Retinal pigment epithelial cell (primary cell): ENCODE results near the gene HBP1.

Source experiments
- DNase-seq: peaks from one replicate; pipeline ENCODE4 v3.0.0-alpha.2; 2010; ENCODE audit warnings: low read depth
- H3K4me3 ChIP-seq: 2 replicates; pipeline ENCODE4 v1.5.1; 2011; ENCODE audit warnings: mild to moderate bottlenecking, low read length, control low read depth, moderate library complexity
- TF ChIP-seq, protein P1 (sequence below): conservative IDR thresholded peaks from 2 replicates; pipeline ENCODE4 v1.5.1; 2011; ENCODE audit warnings: low read depth, low read length, control low read depth, inconsistent platforms

The HBP1 gene

DNA sequence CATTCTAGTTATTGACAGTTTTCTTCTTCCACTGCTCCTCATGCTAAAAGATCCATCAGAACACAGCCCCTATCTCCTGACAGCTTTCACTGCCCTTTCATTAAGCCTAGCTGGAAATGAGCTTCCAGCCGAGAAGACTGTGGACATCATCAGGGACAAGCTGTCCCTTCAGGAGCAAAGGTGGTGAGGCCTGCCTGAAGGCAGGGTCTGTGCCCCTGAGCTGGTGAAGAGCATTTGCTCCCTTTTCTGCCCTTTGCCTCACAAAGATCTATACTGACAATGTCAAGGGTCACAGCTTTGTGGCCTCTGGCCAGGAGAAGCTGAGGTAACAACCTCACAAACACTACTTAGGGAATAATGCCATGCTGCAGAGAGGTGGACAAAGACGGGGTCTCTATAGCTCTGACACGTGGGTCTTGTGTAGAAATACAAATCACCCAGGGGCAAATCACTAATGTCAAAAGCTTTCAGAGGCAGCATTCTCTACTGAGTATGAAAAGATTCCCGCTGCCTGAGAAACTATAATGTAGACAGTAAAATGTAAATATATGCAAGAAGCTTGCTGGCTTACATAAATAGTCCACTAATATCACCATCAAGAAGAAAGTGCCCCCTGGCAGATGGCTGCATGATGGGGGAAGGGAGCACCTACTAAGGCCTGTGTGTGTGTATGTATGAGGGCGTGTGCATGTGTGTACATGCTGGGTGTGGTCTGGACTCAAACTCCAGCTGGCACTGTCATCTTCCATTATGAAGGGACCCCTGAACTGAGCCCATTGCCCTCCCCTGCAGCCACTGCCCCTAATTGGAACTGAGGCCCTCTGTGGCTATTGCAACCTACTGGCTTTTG is 55.8 kb downstream of the HBP1 start:
- DNase-seq, result no peak
- TF ChIP-seq, protein P1, sequence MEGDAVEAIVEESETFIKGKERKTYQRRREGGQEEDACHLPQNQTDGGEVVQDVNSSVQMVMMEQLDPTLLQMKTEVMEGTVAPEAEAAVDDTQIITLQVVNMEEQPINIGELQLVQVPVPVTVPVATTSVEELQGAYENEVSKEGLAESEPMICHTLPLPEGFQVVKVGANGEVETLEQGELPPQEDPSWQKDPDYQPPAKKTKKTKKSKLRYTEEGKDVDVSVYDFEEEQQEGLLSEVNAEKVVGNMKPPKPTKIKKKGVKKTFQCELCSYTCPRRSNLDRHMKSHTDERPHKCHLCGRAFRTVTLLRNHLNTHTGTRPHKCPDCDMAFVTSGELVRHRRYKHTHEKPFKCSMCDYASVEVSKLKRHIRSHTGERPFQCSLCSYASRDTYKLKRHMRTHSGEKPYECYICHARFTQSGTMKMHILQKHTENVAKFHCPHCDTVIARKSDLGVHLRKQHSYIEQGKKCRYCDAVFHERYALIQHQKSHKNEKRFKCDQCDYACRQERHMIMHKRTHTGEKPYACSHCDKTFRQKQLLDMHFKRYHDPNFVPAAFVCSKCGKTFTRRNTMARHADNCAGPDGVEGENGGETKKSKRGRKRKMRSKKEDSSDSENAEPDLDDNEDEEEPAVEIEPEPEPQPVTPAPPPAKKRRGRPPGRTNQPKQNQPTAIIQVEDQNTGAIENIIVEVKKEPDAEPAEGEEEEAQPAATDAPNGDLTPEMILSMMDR, result no peak
- no peak overlapping the region for H3K4me3 ChIP-seq

DNA sequence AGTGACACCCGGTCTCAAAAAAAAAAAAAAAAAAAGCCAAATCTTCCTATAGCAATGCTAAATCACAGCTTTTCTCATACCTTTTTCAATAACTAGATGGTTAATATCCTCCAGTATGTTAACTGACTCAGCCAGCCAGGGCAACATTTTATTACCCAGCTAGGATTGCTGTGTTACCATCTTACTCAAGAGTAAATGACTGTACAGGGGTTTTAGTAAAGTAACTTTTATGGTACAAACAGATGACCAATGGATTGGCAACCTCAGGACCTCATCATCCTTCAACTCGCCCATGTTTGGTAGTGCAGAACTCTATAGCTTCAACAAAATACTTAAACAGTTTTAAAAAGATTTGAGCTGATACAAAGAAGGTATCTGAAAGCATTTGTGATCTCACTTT is 59.5 kb downstream of the HBP1 start:
- DNase-seq, result no peak
- H3K4me3 ChIP-seq, result no peak overlapping the region
- TF ChIP-seq, protein P1, result no peak

DNA sequence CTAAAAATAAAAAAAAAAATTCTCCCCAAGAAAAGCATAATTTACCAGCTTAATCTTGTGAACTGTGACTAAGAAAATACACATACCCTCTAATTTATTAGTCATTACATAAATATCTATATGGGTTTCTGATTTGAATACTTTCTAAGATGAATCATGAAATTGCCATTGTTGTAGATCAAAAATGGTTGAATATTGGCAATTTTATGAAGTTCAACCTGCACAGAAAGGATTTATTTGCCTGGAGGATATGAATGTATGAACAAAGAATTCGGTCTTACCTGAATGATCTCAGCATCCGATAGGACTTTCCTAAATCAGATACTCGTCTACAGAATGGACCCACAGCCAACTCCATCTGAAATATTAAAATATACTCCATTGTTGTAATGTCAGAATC is 61.5 kb downstream of the HBP1 start:
- DNase-seq, result no peak
- TF ChIP-seq, protein P1, result no peak
- no peak overlapping the region for H3K4me3 ChIP-seq

DNA sequence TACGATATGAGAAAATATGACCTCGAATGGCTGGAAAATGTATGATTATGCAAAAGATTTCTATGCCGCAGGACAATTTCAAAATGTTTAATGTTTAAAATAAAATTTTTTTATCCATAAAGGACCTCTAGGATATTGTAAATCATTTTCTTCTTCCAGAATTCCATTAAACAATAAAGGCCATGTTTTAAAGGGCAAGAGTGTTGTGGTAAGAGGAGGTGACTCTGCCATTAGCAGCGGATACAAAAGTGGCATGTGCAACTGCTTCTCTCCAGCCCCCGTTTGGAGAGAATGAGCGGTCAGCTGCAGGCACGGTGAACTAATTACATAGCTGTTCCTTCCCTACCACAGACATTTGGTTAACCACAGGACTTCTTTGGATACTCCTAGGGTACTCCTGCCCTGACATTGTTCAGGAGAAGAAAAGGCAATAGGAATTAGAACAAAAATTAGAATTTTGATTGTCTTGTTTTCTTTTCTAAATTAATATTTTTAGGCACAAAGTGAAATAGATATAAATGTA is 63.8 kb downstream of the HBP1 start:
- no peak for DNase-seq
- TF ChIP-seq, protein P1, result no peak

DNA sequence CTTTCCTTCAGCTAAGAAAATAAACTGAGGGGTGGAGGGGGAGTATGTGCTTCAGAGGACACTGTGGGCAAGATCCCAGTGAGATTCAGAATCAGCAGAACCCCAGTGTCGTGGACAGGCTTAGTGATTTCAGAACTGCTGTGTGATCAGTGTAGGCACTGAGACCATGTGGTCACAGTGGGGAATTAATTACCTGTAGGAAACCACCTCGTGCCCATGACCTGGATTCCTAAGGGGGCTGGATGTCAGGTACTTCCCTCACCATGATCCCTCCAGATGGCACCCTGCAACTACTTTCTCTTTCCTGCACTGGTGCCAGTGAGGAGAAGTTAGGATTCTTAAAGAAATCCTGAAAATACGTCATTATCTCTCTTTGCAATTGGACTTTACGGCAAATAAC is 64.4 kb downstream of the HBP1 start:
- no peak overlapping the region for H3K4me3 ChIP-seq
- TF ChIP-seq, protein P1, result no peak

More for the DNA sequence above, 63.8 kb downstream of the HBP1 start:
- no peak overlapping the region for H3K4me3 ChIP-seq

DNA sequence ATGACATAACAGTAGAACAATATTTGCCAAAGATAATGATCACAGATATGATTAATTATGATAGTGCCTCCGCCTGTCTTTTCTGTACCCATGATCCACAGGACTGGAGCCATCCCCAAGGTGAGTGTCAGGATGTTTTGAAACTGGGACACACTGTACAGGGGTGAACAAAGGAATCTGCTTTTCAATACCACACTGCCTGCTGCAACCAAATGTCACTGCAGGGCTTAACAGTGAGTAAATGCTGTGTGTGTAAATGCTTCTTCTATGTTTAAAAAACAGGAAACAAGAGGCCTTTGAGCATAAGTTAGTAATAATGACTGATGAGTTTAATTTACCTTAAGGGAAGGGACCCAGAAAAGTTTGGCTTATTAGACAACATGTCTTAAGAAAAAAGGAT is 65.2 kb downstream of the HBP1 start:
- DNase-seq, result no peak
- TF ChIP-seq, protein P1, result no peak
- H3K4me3 ChIP-seq, result no peak overlapping the region

More for the DNA sequence above, 64.4 kb downstream of the HBP1 start:
- DNase-seq, result no peak

DNA sequence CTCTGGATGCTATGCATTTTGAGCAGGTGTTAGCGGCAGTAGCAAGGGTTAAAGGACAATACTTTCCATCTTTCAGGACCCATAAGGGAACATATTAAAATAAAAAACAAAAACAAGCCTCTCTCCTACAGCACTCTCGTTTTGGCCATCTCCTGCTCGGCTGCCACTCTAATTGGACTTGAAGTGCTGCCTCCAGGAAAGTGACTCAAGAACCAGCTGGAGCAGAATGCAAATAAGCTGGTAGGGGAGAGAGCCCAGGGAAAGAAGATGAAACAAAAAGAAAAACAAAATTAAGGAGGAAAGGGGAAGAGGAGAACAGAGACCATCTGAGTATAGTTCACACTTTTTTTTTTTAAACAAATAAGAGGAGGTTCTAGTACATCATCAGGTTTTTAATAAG is 65.6 kb downstream of the HBP1 start:
- TF ChIP-seq, protein P1, result no peak
- DNase-seq, result no peak
- no peak overlapping the region for H3K4me3 ChIP-seq
